IPS-18a (cell line): ENCODE results near the gene GATA5.

Experiments used
- H3K27ac ChIP-seq: one replicate; pipeline ENCODE4 v1.5.1; 2013; ENCODE audit warnings: low read length
- H3K27me3 ChIP-seq: one replicate; pipeline ENCODE4 v1.6.1; 2013; ENCODE audit warnings: mild to moderate bottlenecking, low read length; ENCODE audit not compliant: control insufficient read depth, insufficient read depth
- H3K36me3 ChIP-seq: one replicate; pipeline ENCODE4 v1.6.1; 2013; ENCODE audit warnings: low read depth, low read length; ENCODE audit not compliant: control insufficient read depth
- H3K4me1 ChIP-seq: one replicate; pipeline ENCODE4 v1.6.1; 2013; ENCODE audit warnings: low read depth, low read length; ENCODE audit not compliant: control insufficient read depth
- H3K4me3 ChIP-seq: one replicate; pipeline ENCODE4 v1.5.1; 2013; ENCODE audit warnings: low read length
- H3K9ac ChIP-seq: one replicate; pipeline ENCODE4 v1.6.1; 2013; ENCODE audit warnings: mild to moderate bottlenecking, low read length, moderate library complexity
- H3K9me3 ChIP-seq: one replicate; pipeline ENCODE4 v1.6.1; 2013; ENCODE audit warnings: low read depth, low read length; ENCODE audit not compliant: control insufficient read depth

The GATA5 gene

DNA sequence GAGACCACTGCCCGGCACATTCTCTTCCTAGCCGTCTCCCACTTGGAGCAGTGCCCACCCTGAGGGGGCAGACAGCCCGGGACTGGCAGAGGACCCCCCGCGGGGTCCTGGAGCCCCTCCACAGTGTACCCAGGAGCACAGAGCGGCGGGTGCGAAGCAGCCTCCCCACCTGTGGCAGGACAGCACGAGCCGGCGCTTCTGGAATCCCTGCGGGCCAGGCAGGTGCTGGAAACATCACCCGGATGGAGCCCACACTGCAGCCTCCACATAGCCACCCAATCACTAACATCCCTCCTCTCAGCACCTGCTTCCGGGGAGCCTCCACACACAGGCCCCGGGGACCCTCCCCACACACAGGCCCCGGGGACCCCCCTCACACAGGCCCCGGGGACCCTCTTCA lies 18.7 kb downstream of the GATA5 start:
- Histone ChIP-seq H3K9ac (no peak overlapping the region), H3K27ac (no peak overlapping the region), H3K4me3 (no peak overlapping the region), H3K4me1 (no peaks in the 10 kb centered on the region), H3K27me3 (no peaks in the 10 kb centered on the region), H3K9me3 (no peaks in the 10 kb centered on the region), H3K36me3 (no peaks in the 10 kb centered on the region)

DNA sequence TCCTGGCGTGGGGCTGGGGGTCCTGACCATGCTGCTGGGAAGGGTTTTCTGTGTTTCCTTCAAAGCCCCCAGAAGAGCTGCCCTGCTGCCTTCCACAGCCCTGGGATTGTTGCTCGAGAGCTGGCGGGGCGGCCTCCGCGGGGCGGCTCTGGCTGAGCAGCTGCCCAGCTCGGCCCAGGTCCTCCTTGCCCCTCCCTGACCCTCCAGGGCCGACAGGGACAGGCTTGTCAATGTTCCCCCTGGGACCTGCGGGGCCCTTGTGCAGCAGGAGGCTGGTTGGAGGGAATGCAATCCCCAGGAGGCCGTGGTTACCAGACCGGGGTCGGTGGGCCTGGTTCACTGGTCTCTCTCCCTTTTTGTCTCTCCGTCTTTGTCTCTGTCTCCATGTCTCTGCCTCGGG lies 19.9 kb downstream of the GATA5 start:
- H3K4me1 ChIP-seq = no peaks in the 10 kb centered on the region
- no peak overlapping the region for H3K9ac ChIP-seq
- no peaks in the 10 kb centered on the region for H3K36me3 ChIP-seq
- no peaks in the 10 kb centered on the region for H3K27me3 ChIP-seq
- H3K4me3 ChIP-seq = no peak overlapping the region
- no peak overlapping the region for H3K27ac ChIP-seq
- H3K9me3 ChIP-seq = no peaks in the 10 kb centered on the region

GRCh38 chr20:62454904-62455636 lies 20.7 kb downstream of the GATA5 start:
- no peaks in the 10 kb centered on the region for H3K4me1 ChIP-seq
- no peak overlapping the region for H3K27ac ChIP-seq
- no peaks in the 10 kb centered on the region for H3K27me3 ChIP-seq
- H3K36me3 ChIP-seq = no peaks in the 10 kb centered on the region
- no peak overlapping the region for H3K9ac ChIP-seq
- H3K9me3 ChIP-seq = no peaks in the 10 kb centered on the region
- H3K4me3 ChIP-seq = no peak overlapping the region

- no peaks in the 10 kb centered on the region for H3K4me1 ChIP-seq
- H3K9me3 ChIP-seq = no peaks in the 10 kb centered on the region
- no peak overlapping the region for H3K9ac ChIP-seq
- no peaks in the 10 kb centered on the region for H3K27me3 ChIP-seq
- no peaks in the 10 kb centered on the region for H3K36me3 ChIP-seq
- H3K4me3 ChIP-seq = no peak overlapping the region
- H3K27ac ChIP-seq = no peak overlapping the region
These were observed 22.5 kb downstream of the GATA5 start for GRCh38 chr20:62453186-62453808.

DNA sequence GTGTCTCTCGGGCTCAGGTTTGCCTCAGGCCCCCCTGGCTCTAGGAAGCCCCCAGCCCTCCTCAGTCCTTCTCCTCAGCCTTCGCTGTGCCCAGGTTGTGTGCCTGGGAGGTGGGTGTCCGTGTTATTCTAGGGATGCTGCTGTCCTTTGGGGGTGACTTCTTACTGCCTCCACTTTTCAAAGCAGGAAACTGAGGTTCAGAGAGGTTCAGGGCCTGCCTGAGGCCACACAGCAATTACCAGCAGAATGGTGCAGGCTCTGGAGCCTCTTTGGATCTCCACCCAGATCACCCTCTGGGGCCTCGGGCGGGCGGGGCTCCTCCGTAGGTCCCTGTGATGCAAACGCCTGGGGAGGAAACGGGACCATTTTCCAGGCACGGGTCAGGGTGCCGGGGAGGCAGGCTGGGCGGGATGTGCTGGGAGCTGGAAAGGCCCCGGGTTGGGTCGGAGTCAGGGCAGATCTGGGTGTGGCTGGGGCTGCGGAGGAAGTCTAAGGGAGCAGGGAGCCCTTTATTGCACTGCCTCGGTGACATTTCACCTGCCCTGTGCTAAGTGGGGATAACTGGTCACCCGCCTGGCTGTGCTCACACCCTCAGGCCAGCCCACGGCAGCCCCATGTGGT lies 23.2 kb downstream of the GATA5 start:
- no peaks in the 10 kb centered on the region for H3K9me3 ChIP-seq
- H3K9ac ChIP-seq = no peak overlapping the region
- no peak overlapping the region for H3K4me3 ChIP-seq
- H3K27ac ChIP-seq = no peak overlapping the region
- no peaks in the 10 kb centered on the region for H3K36me3 ChIP-seq
- H3K4me1 ChIP-seq = no peaks in the 10 kb centered on the region
- H3K27me3 ChIP-seq = no peaks in the 10 kb centered on the region

DNA sequence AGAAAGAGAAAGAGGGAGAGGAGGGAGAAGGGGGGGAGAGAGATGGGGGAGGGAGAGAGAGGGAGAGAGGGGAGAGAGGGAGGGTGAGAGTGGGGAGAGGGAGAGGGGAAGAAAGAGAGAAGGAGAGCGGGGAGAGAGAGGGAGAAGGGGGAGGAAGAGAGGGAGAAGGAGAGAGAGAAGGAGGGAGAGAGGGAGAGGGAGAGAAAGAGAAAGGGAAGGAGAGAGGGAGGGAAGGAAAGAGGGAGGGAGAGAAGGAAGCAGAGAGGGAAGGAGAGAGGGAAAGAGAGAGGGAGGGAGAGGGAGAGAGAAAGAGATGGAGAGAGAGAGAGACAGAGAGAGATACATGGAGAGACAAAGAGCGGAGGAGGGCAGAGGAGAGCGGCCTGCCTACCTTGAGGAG lies 23.8 kb downstream of the GATA5 start:
- H3K4me3 ChIP-seq = no peak overlapping the region
- H3K9ac ChIP-seq = no peak overlapping the region
- no peaks in the 10 kb centered on the region for H3K36me3 ChIP-seq
- H3K4me1 ChIP-seq = no peaks in the 10 kb centered on the region
- H3K9me3 ChIP-seq = no peaks in the 10 kb centered on the region
- no peak overlapping the region for H3K27ac ChIP-seq
- no peaks in the 10 kb centered on the region for H3K27me3 ChIP-seq

DNA sequence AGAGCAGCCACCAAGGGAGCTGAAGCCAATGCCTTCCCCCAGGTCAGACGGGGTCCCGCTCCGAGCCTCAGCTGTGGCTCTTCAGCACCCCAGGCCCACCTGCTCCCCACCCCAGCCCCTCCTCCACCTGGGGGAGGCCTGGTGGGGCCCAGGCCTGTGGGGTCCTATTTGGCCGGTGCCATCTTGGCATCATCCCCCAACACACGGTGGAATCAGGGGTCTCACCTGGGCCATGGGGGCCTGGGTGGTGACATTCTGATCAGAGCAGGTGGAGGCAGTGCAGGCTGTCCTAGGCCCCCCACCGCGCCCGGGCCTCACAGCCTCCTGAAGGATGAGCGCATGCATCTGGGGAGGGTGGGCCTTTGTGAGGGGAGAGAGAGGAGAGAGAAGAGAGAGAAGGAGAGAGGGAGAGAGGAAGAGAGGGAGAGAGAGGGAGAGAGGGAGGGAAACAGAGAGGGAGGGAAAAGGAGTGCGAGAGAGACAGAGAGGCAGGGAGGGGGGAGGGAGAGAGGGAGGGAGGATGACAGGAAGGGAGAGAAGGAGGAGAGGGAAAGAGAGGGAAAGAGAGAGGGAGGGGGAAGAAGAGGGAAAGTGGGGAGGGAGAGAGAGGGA lies 24.5 kb downstream of the GATA5 start:
- Histone ChIP-seq H3K36me3 (no peaks in the 10 kb centered on the region), H3K9me3 (no peaks in the 10 kb centered on the region), H3K4me3 (no peak overlapping the region), H3K27me3 (no peaks in the 10 kb centered on the region), H3K9ac (no peak overlapping the region), H3K27ac (no peak overlapping the region), H3K4me1 (no peaks in the 10 kb centered on the region)

DNA sequence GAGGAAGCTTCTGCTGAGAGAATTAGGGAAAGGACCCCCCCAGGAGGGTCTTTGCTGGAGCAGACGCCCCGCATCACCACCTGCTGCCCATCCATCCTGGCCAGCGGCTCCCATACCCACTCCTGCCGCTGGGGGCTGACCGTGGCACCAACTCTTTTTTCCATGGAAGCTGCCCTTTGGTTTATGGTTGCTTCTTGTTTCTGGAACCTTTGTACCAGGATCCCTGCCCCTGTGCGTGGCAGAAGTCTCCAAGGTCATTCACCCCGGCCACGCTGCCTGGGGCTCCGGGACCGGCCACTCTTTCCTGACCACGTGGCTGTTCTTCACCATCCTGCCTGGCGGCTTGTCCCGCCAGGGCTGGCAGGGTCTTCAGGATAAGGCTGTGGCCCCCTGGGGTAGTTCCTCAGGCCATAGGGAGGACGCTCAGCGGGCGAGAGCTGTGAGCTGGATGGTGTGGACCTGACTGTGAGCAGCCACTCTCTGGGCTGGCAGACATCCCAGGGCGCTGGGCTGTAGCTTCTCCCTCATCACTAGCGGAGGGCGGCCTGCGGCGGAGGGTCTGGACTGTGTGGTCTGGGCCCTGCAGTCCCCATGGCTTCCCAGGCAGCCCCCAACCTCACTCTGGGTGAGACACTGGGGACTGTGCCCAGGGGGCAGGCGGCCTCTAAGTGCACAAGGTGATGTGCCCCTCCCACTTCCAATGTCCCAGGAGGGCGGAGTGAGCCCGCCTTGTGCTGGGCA lies 25.7 kb downstream of the GATA5 start:
- Histone ChIP-seq H3K36me3 (no peaks in the 10 kb centered on the region), H3K4me3 (no peak overlapping the region), H3K9me3 (no peaks in the 10 kb centered on the region), H3K27me3 (no peaks in the 10 kb centered on the region), H3K27ac (no peak overlapping the region), H3K4me1 (no peaks in the 10 kb centered on the region), H3K9ac (no peak overlapping the region)

- no peak overlapping the region for H3K27ac ChIP-seq
- H3K27me3 ChIP-seq = no peaks in the 10 kb centered on the region
- no peaks in the 10 kb centered on the region for H3K36me3 ChIP-seq
- H3K4me1 ChIP-seq = no peaks in the 10 kb centered on the region
- no peak overlapping the region for H3K4me3 ChIP-seq
- H3K9ac ChIP-seq = no peak overlapping the region
- H3K9me3 ChIP-seq = no peaks in the 10 kb centered on the region
These were observed 27.0 kb downstream of the GATA5 start for GRCh38 chr20:62448788-62449187.

DNA sequence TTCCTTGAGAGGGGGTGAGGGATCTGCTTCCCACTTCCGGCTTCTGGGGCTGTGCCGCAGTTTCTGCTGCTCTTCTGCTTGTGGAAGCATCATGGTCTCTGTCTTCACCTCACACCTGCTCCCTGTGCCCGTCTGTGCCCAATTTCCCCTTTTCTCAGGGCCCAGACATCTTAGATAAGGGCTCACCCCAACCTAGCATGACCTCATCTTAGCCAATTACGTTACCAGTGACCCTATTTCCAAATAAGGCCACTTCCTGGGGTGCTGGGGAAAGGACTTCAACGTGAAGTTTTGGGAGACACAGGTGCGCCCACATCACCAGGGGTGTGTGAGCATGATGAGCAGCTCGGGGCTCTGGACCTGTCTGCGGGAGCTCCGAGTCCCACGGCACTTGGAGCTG lies 27.8 kb downstream of the GATA5 start:
- no peak overlapping the region for H3K9ac ChIP-seq
- no peak overlapping the region for H3K4me3 ChIP-seq
- H3K9me3 ChIP-seq = no peaks in the 10 kb centered on the region
- no peaks in the 10 kb centered on the region for H3K27me3 ChIP-seq
- no peaks in the 10 kb centered on the region for H3K36me3 ChIP-seq
- H3K4me1 ChIP-seq = no peaks in the 10 kb centered on the region
- no peak overlapping the region for H3K27ac ChIP-seq
